GM18505 (cell line): ENCODE results near the gene ARVCF.

ENCODE experiments used
- ATAC-seq: cut with Tn5 transposase; IDR thresholded peaks from one replicate; pipeline ENCODE4 v1.9.1; 2021; ENCODE audit not compliant: unreplicated experiment
- POLR2A ChIP-seq: IDR thresholded peaks from 4 replicates; pipeline ENCODE4 v1.6.1; 2011; ENCODE audit warnings: borderline replicate concordance; ENCODE audit not compliant: insufficient read depth, insufficient read length; ENCODE audit errors: extremely low read depth

The ARVCF gene

GRCh38 chr22:20016734-20017621, at the start of gene ARVCF:
ARVCF (minus strand) TSS chr22:20016823; CDS start chr22:19990794, 26,029 bp downstream.
- no peak for TF ChIP-seq POLR2A
- ATAC-seq: peak; percentile 37

GRCh38 chr22:20065896-20066616, 49.4 kb upstream of the ARVCF start:
- no peak for ATAC-seq
- no peak for TF ChIP-seq POLR2A

- TF ChIP-seq POLR2A: no peak
- ATAC-seq: no peak
These were observed 48.1 kb upstream of the ARVCF start for GRCh38 chr22:20064545-20065262.

GRCh38 chr22:20064140-20064480, 47.5 kb upstream of the ARVCF start:
- ATAC-seq: no peak
- no peak for TF ChIP-seq POLR2A

- ATAC-seq: no peak
These were observed 46.9 kb upstream of the ARVCF start for GRCh38 chr22:20063271-20064139.

GRCh38 chr22:20062766-20063083, 46.1 kb upstream of the ARVCF start:
- ATAC-seq: no peak
- no peak for TF ChIP-seq POLR2A

More at GRCh38 chr22:20063271-20064139, 46.9 kb upstream of the ARVCF start:
- no peak for TF ChIP-seq POLR2A

- ATAC-seq: no peak
These were observed 45.6 kb upstream of the ARVCF start for GRCh38 chr22:20062043-20062765.

GRCh38 chr22:20061481-20061861, 44.8 kb upstream of the ARVCF start:
- TF ChIP-seq POLR2A: no peak
- ATAC-seq: no peak

More at GRCh38 chr22:20062043-20062765, 45.6 kb upstream of the ARVCF start:
- TF ChIP-seq POLR2A: no peak

GRCh38 chr22:20060700-20061480, 44.3 kb upstream of the ARVCF start:
- TF ChIP-seq POLR2A: no peak
- no peak for ATAC-seq

GRCh38 chr22:20058989-20059770, 42.6 kb upstream of the ARVCF start:
- no peak for TF ChIP-seq POLR2A
- ATAC-seq: no peak
